Retina (tissue), 1 donor: ENCODE measurements around the gene BRD1.
"Not testable (repeated sequence)": the region's sequence is repeated elsewhere in the genome, so short reads cannot be mapped to it uniquely, and the experiment has no call there.

Source experiments
- DNase-seq: peaks from one replicate; pipeline ENCODE4 v3.0.0-alpha.2; 2016

Gene BRD1

DNA sequence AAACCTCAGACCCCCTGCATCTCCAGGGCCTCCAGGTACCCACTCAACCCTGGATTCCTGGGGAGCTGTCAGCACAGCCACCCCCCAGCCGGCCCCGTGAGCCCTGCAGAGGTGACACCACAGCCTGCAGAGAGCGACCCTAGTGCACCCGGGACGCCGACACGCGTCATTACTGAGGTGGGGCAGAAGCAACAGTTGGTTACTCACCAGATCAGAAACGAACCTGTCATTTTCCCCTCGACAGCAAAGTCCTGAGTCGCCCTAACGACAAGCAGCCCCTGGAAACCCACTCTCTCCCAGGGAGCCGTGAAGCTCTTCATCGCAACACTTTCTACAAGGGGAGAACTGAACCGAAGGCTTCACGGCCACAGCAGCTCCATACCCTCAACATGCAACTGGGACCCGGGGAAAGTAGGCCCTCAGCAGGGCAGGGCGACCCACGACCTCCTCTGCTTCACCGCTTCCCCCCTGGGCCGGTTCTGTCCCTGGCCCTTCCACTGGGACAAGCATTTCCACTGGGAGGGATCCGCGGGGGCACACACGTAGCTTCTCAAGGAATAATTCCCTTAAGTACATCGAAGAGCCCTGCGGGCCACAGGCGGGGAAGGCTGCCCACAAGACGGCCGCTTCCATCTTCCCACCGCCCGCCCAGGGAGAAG is 1.6 kb downstream of the BRD1 start:
- no peak for DNase-seq

- DNase-seq, result no peak
Observed at GRCh38 chr22:49825436-49825835, 2.2 kb downstream of the BRD1 start.

- DNase-seq, result no peak
Observed at GRCh38 chr22:49824936-49825335, 2.7 kb downstream of the BRD1 start.

- no peak for DNase-seq
Observed at GRCh38 chr22:49824185-49824925, 3.3 kb downstream of the BRD1 start.

DNA sequence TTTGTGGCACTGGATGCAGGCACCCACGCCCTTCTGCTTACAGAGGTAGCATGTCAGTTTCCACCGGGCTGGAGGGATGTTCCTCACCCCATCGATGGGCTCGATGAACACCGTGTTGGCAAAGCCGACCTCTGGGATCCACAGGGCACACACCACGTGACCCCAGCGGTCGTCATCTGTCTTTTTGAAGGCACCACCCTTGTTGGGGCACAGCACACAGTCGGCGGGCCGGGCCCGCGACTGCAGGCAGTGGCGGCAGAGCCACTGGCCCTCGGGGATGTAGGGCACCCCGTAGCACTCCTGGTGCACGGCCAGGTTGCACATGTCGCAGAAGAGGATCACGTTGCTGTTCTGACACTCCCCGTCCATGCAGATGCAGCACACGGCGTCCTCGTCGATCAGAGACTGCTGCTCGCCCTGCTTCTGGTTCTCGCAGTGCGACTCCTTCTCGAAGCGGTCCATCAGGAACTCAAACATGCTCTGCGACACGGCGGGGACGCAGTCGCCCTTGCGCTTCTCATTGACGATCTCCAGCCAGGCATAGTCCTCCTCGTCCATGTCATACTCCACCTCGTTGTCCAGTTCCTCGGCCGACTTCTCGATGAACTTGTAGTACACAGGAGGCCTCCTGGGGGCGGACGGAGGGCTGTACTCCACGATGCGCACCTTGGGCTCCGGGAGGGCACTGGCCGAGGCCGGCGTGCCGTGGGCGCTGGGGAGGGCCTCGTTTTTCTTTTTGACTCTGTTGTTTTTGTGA is 4.2 kb downstream of the BRD1 start:
- DNase-seq, result no peak

- not testable (repeated sequence) for DNase-seq
Observed at GRCh38 chr22:49821741-49822140, 5.9 kb downstream of the BRD1 start.

DNA sequence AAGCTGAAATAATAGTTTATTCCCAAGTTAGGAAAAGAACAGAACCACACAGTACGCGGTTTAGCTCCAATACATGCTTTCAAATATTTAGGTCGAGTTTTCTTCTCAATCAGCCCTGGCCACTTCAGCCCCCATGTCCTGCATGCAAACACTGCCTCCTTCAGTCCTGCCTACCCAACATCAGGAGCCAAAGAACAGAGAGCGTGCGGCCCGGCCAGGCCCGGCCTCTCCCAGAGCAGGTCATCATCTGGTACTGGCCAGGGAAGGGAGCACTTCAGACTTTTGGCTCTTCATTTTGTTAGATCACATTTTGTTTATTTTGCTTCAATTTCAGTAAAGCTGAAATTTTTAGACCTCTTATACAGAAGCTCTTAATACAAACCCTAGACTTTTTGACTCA is 6.7 kb downstream of the BRD1 start:
- DNase-seq, result no peak

DNA sequence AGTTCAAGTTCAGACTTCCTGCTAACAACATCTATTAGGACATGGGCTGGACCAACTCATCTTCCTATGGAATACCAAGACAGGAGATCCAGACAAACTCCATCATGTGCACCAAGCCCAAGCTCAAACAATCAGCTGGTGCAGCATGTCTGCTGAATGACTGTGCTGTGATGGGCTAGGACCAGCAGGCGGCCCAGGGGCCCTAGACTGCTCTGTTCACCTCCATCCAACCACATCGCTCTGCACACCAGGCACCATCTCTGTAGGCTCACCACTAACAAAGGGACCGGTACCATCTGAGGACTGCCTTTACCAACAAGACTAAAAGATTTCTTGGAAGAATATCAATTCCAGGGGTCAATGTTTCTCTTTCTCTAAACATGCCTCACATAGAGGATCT is 10.3 kb downstream of the BRD1 start:
- no peak for DNase-seq

GRCh38 chr22:49815641-49816091 is 12.0 kb downstream of the BRD1 start:
- DNase-seq, result no peak

DNA sequence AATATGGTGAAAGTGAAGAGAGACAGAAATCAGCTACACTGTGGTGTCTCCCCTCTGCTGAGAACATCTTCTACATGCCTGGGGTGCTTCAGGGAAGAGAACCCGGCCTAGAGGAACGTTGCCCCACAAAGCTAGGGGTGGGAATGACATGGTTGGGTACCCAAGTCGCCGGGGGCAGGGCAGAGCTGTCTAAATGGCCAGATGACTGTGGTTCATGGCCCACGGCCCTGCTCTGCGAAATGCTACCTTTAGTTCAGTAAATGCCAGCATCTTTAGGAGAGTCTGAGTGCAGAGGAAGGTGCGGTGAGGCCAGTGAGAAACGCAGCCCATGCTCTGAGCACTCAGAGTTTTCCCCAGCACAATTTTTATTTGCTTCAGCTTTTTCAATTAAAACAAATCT is 12.8 kb downstream of the BRD1 start:
- DNase-seq, result no peak

GRCh38 chr22:49814164-49814686 is 13.4 kb downstream of the BRD1 start:
- DNase-seq, result no peak

DNA sequence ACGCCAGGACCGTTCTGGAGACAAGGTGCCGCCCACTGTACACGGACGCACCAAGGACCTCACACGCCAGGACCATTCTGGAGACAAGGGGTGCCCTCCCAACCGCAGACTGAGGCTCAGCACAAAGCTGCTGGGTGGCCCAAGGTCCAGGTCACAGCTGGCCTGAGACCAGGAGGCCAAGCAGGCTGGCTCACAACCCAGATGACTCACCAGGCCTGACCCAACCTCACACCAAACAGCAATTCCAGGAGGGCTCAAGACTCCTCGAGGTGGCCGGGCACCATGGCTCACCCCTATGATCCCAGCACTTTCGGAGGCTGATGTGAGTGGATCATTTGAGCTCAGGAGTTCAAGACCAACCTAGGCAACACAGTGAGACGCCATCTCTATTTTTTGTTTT is 14.8 kb downstream of the BRD1 start:
- DNase-seq, result no peak

- no peak for DNase-seq
Observed at GRCh38 chr22:49811020-49811791, 16.5 kb downstream of the BRD1 start.

- DNase-seq, result no peak
Observed at GRCh38 chr22:49810363-49811019, 17.2 kb downstream of the BRD1 start.

GRCh38 chr22:49807780-49808708 is 19.6 kb downstream of the BRD1 start:
- DNase-seq, result no peak

- no peak for DNase-seq
Observed at GRCh38 chr22:49807129-49807528, 20.5 kb downstream of the BRD1 start.

- DNase-seq, result no peak
Observed at GRCh38 chr22:49803737-49804375, 23.8 kb downstream of the BRD1 start.

- DNase-seq, result no peak
Observed at GRCh38 chr22:49803134-49803533, 24.5 kb downstream of the BRD1 start.

DNA sequence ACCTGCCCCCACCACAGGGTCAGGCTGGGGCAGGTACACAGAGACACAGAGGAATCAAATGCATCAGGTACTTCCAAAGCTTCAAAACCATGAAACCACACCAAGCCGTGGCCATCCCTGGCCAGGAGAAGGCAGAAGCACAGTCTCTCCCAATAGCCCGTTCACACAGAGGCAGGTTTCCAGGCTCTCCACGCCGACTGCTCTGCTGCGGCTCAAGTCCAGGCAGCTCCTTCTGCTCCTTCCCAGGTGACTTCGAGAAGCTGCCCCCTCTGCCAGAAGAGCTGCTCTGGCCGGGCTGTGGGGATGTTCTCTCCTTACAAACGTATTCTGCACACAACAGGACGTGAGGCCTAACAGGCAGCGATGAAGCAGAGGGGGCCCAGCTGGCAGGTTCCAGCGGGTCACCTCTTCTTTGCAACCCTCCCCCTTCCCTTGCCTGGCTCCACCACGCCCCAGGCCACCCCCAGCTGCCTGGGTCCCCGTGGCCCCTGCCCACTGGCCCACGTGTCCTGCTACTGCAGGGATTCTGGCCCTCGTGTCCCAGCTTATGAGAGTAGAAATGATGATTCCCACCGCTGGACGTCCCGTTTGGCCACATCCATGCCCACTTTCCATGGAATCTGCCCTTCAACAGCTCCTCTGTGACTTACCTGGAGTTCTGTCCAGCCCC is 26.1 kb downstream of the BRD1 start:
- no peak for DNase-seq
